Suprapubic skin (tissue), 4 donors: ENCODE data around the gene BTF3. TPM values are rescaled to one million over a fixed set of nuclear protein-coding genes. Genes with fewer than 3 reads are reported as not detected.
A peak's percentile ranks its signal among the peaks of the same experiment; 100 is the strongest.

Experiments used
- DNase-seq, 2 donors: peaks; one replicate each; pipeline ENCODE4 v3.0.0-alpha.2; 2019; ENCODE audit warnings: low spot score in 2 of 2
- H3K27ac ChIP-seq: fragments of 200-600 bp; sonication (generic); one replicate; pipeline ENCODE4 v1.5.1; 2019
- H3K27me3 ChIP-seq: fragments of 200-600 bp; sonication (generic); one replicate; pipeline ENCODE4 v1.5.1; 2019
- H3K36me3 ChIP-seq: fragments of 200-600 bp; sonication (generic); one replicate; pipeline ENCODE4 v1.5.1; 2019
- H3K4me1 ChIP-seq: fragments of 200-600 bp; sonication (generic); one replicate; pipeline ENCODE4 v1.5.1; 2019
- H3K4me3 ChIP-seq: fragments of 200-600 bp; sonication (generic); one replicate; pipeline ENCODE4 v1.5.1; 2019; ENCODE audit warnings: mild to moderate bottlenecking
- H3K9me3 ChIP-seq: fragments of 200-600 bp; sonication (generic); one replicate; pipeline ENCODE4 v1.5.1; 2019
- CTCF ChIP-seq, 2 donors: fragments of 200-600 bp in 1 of 2; fragments of 450-650 bp in 1 of 2; sonication (generic) in 1 of 2; IDR thresholded peaks; one replicate each; pipeline ENCODE4 v1.5.1; 2016 to 2019; ENCODE audit warnings: antibody characterized with exemption in 2 of 2, mild to moderate bottlenecking in 1 of 2, moderate library complexity in 1 of 2
- EP300 ChIP-seq: sonication (generic); formaldehyde crosslinking; IDR thresholded peaks from one replicate; pipeline ENCODE4 v1.6.1; 2017; ENCODE audit warnings: antibody characterized with exemption
- POLR2A ChIP-seq, 2 donors: fragments of 450-650 bp; IDR thresholded peaks; one replicate each; pipeline ENCODE4 v1.6.1; 2017; ENCODE audit warnings: antibody characterized with exemption in 2 of 2, mild to moderate bottlenecking in 2 of 2, moderate library complexity in 2 of 2
- POLR2AphosphoS5 ChIP-seq, 3 donors: sonication (generic); formaldehyde crosslinking; IDR thresholded peaks; one replicate each; pipeline ENCODE4 v1.6.1; 2017; ENCODE audit warnings: antibody characterized with exemption in 3 of 3
- WGBS: methylation state at CpG from one replicate; pipeline ENCODE4 v1.1.5; 2018; 5-methylcytosine and 5-hydroxymethylcytosine counted together
- total RNA-seq, 4 donors: library from RNA; depleted of rRNA; stranded (reverse); fragments of >200 nt; gene quantifications; one replicate each; pipeline ENCODE4 v1.1.0, GENCODE V29; 2016

The BTF3 gene
- total RNA-seq, 4 donors from 2014 or later: 473 to 851 (median 620) TPM

- H3K27me3 ChIP-seq: no peaks in the 10 kb centered on the region
- H3K4me1 ChIP-seq: no peaks in the 10 kb centered on the region
- H3K27ac ChIP-seq: no peak overlapping the region
- no peak for TF ChIP-seq CTCF (IDR thresholded peaks at IDR 0.05)
- TF ChIP-seq POLR2A (IDR thresholded peaks at IDR 0.05): no peak
- no peak for TF ChIP-seq POLR2AphosphoS5 (IDR thresholded peaks at IDR 0.05)
- TF ChIP-seq EP300: no peak
- WGBS: 75% methylated on average over 3 of the region's 3 CpGs
- H3K36me3 ChIP-seq: no peaks in the 10 kb centered on the region
- H3K4me3 ChIP-seq: no peak overlapping the region
- no peak for DNase-seq
- H3K9me3 ChIP-seq: no peaks in the 10 kb centered on the region
Measured at GRCh38 chr5:73513996-73514395, 15.8 kb downstream of the BTF3 start.

DNA sequence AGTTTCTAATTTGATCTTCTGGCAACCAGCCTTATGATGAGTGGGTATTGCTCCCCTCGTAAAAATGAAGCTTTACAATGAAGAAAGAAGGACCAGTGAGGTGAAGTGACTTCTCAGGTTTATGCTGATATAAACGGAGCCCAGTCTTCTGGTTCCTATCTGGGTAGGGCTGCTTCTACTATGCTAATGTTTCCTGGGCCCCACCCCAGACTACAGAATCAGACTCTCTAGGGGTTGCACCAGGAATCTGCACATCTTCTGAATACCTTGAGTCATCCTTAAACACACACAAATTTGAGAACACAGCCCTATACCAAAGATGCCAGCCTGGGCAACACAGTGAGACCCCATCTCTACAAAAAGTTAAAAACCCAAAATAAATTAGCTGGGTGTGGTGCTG is 16.2 kb downstream of the BTF3 start:
- Histone ChIP-seq H3K36me3 (no peaks in the 10 kb centered on the region), H3K9me3 (no peaks in the 10 kb centered on the region), H3K27ac (no peak overlapping the region), H3K4me1 (peaks cover 4% of the 10 kb centered on the region), H3K4me3 (no peak overlapping the region), H3K27me3 (no peaks in the 10 kb centered on the region)
- TF ChIP-seq EP300 (no peak), POLR2AphosphoS5 (IDR thresholded peaks at IDR 0.05) (no peak), POLR2A (IDR thresholded peaks at IDR 0.05) (no peak), CTCF (IDR thresholded peaks at IDR 0.05) (no peak)
- WGBS: 60% methylated on average over 2 of the region's 2 CpGs
- no peak for DNase-seq

DNA sequence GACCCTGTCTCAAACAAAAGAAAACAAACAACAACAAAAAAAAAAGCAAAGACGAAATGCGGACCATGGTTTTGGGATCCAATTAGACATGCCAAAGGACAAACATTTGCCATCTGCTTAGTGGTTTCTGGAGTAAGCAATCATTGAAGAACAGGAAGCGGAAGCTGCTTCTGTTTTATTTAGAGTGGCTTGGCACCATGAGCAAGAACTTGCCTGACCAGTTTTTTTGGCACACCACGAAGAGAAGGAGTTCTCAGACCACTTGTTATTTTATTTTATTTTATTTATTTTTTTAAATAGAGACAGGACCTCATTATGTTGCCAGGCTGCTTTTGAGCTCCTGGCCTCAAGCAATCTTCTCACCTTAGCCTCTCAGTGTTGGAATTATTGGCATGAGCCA is 17.0 kb downstream of the BTF3 start:
- WGBS: 29% methylated on average over 4 of the region's 4 CpGs
- peaks cover 8% of the 10 kb centered on the region for H3K4me1 ChIP-seq
- H3K27me3 ChIP-seq: no peaks in the 10 kb centered on the region
- H3K27ac ChIP-seq: no peak overlapping the region
- H3K4me3 ChIP-seq: no peak overlapping the region
- no peaks in the 10 kb centered on the region for H3K36me3 ChIP-seq
- no peaks in the 10 kb centered on the region for H3K9me3 ChIP-seq
- DNase-seq: no peak
- TF ChIP-seq POLR2AphosphoS5 (IDR thresholded peaks at IDR 0.05) (no peak), EP300 (no peak), CTCF (IDR thresholded peaks at IDR 0.05) (no peak), POLR2A (IDR thresholded peaks at IDR 0.05) (no peak)

DNA sequence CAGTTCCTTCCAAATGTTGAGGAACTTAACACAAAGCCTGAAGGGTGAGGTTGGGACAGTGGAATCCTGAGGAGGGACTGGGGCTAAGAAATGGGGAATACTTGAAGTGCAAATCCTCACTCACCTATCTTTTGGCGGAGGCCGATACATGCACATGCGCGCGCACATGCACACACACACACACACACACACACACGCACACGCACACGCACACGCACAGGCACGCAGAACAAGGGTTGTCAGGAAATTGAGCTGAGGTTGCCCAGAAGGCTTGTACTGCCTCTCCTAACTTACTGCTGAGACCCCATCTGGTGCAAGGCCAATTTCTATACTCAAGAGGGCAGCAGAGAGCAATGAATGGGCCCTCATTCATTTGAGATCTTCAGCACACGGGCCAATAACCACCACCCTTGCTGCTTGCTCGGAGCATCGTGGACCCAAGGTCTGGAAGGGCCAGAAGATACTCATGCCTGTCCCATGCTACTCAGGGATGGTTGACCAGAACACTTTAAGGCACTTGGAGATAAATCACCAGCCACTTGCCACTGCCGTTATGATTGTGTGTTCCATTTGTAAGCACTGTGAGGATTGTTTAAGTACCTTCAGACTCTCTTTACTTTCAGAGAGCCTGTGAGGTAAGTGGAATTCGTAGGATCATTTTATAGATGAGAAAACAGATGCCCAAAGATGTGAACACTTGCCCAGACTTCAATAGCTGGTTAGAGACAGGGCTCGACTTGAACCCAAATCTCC is 21.5 kb downstream of the BTF3 start:
- 16% methylated on average over 16 of the region's 16 CpGs for WGBS
- H3K9me3 ChIP-seq: no peaks in the 10 kb centered on the region
- no peak for DNase-seq
- TF ChIP-seq CTCF (IDR thresholded peaks at IDR 0.05): peak; percentile 52 to 77
- no peak for TF ChIP-seq POLR2AphosphoS5 (IDR thresholded peaks at IDR 0.05)
- H3K27ac ChIP-seq: no peak overlapping the region
- H3K4me1 ChIP-seq: peaks cover 8% of the 10 kb centered on the region
- no peak overlapping the region for H3K4me3 ChIP-seq
- no peaks in the 10 kb centered on the region for H3K27me3 ChIP-seq
- no peaks in the 10 kb centered on the region for H3K36me3 ChIP-seq

- Histone ChIP-seq H3K27me3 (no peaks in the 10 kb centered on the region), H3K9me3 (no peaks in the 10 kb centered on the region), H3K36me3 (no peaks in the 10 kb centered on the region), H3K27ac (no peak overlapping the region), H3K4me3 (no peak overlapping the region), H3K4me1 (peaks cover 8% of the 10 kb centered on the region)
- no peak for DNase-seq
- 52% methylated on average over 7 of the region's 7 CpGs for WGBS
- TF ChIP-seq POLR2AphosphoS5 (IDR thresholded peaks at IDR 0.05) (no peak), CTCF (IDR thresholded peaks at IDR 0.05) (no peak), EP300 (no peak), POLR2A (IDR thresholded peaks at IDR 0.05) (no peak)
Measured at GRCh38 chr5:73522989-73523388, 24.7 kb downstream of the BTF3 start.
